Brain microvascular endothelial cell (primary cell): ENCODE measurements around the gene AUTS2.

Experiments used
- DNase-seq: peaks from one replicate; pipeline ENCODE4 v3.0.0-alpha.2; 2020
- H3K27ac ChIP-seq: fragments of 250-450 bp; sonication (Bioruptor Pico); 2 replicates; pipeline ENCODE4 v1.5.1; 2020; ENCODE audit warnings: mild to moderate bottlenecking, moderate library complexity
- H3K27me3 ChIP-seq: fragments of 250-450 bp; sonication (Bioruptor Pico); replicated peaks from 2 replicates; pipeline ENCODE4 v1.5.1; 2020; ENCODE audit warnings: mild to moderate bottlenecking
- H3K36me3 ChIP-seq: fragments of 250-450 bp; sonication (Bioruptor Pico); replicated peaks from 2 replicates; pipeline ENCODE4 v1.5.1; 2020; ENCODE audit warnings: mild to moderate bottlenecking
- H3K4me3 ChIP-seq: 2 replicates; pipeline ENCODE4 v1.5.1; 2011; ENCODE audit warnings: low read depth, mild to moderate bottlenecking, control low read depth, low read length, moderate library complexity
- CTCF ChIP-seq: IDR thresholded peaks from 2 replicates; pipeline ENCODE4 v1.5.1; 2011; ENCODE audit warnings: low read depth, mild to moderate bottlenecking, moderate library complexity, low read length, control low read depth, inconsistent platforms; ENCODE audit errors: missing control alignments
- in situ Hi-C: cut with HindIII; loops from 2 replicates; pipeline ENCODE4 v1.10.0; 2017; ENCODE audit warnings: low sequenced_read_pairs, low pct_ligation_motif_present

The AUTS2 gene

GRCh38 chr7:70638158-70639107 lies 1040.2 kb downstream of the AUTS2 start:
- Histone ChIP-seq H3K36me3 (no peaks in the 10 kb centered on the region), H3K27me3 (no peaks in the 10 kb centered on the region), H3K4me3 (no peak overlapping the region), H3K27ac (no peak overlapping the region)
- in situ Hi-C loops = no loop called here
- DNase-seq = no peak
- no peak for TF ChIP-seq CTCF

DNA sequence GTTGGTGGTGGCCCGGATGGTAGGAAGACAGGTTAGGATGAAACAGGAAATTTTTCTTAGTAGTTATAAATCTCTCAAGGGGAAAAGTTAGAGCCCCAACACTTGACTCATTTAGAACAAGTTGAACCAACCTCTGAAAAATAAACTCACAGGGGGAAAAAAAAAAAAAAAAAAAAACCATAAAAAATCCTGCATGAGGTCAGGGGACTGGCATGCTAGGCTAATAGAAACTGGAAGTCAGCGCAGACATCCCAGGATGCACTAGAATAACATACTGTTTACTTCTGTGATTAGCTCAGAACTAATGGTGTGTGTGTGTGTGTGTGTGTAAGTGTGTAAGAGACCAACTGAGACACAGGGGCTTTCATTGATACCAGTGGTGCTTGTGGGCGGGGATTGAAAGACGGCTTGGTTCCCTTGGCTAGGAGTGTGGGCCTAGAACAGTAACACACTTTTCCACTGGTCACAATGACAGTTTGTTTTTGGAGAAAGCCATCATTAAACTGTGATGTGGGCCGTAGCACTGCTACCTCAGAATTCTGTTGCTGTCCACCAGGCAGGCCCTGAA lies 1042.1 kb downstream of the AUTS2 start:
- H3K4me3 ChIP-seq = no peak overlapping the region
- no peak for TF ChIP-seq CTCF
- in situ Hi-C loops = no loop called here
- H3K27ac ChIP-seq = no peak overlapping the region
- H3K36me3 ChIP-seq = no peaks in the 10 kb centered on the region
- H3K27me3 ChIP-seq = no peaks in the 10 kb centered on the region
- DNase-seq = peak; percentile 35

DNA sequence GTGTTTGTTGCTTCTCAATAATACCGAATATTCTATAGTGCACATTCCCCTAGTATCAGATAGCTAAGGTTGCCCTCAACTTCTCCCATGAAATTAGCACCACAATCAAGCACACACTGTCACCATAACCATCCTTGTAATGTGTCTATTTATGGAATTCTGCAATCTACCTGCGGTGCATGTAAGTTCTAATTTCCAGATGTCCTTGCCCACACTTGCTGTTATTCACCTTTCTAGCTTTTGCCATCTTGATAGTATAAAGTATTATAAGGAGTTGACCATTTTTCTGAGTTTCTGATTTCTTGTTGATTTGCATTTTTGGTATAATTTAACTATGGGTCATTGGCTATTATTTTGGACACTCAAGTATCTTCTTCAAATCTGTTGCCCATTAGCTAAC lies 1043.6 kb downstream of the AUTS2 start:
- TF ChIP-seq CTCF = no peak
- Histone ChIP-seq H3K36me3 (no peaks in the 10 kb centered on the region), H3K4me3 (no peak overlapping the region), H3K27me3 (no peaks in the 10 kb centered on the region), H3K27ac (no peak overlapping the region)
- in situ Hi-C loops = no loop called here
- no peak for DNase-seq

GRCh38 chr7:70645279-70645678 lies 1047.0 kb downstream of the AUTS2 start:
- Histone ChIP-seq H3K36me3 (no peaks in the 10 kb centered on the region), H3K27me3 (no peaks in the 10 kb centered on the region), H3K4me3 (no peak overlapping the region), H3K27ac (no peak overlapping the region)
- in situ Hi-C loops = no loop called here
- no peak for TF ChIP-seq CTCF
- no peak for DNase-seq

DNA sequence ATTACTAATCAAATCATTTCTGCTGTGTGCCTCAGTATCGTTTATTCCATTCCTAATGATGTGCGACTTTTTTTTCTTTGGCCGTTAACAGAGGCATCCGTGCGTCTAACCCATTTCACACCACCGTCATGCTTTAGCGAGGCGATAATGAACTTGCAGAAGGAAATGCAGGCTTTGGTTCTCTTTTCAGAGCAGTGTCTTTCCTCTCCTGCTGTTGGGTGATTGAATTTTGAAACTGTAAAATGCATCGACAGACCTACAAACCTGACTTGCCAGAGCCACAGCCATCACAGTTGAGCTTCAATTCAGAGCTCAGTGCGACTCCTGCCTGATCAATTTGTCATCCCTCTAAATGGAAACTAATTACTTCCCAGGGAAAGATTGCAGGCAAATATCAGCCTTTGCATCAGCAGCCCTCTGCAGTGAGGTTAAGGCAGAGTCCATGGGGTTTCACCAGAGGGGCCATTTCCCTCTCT lies 1047.6 kb downstream of the AUTS2 start:
- no peak overlapping the region for H3K4me3 ChIP-seq
- no peak for TF ChIP-seq CTCF
- no peak for DNase-seq
- in situ Hi-C loops = no loop called here
- H3K27ac ChIP-seq = no peak overlapping the region
- H3K27me3 ChIP-seq = no peaks in the 10 kb centered on the region
- no peaks in the 10 kb centered on the region for H3K36me3 ChIP-seq
